Esophagus (tissue), 2 donors: Measurements from ENCODE around the gene LYL1. TPM values are rescaled to one million over a fixed set of nuclear protein-coding genes. Genes with fewer than 3 reads are reported as not detected.

ENCODE experiments used
- H3K27ac ChIP-seq, 2 donors: one replicate each; pipeline ENCODE4 v1.5.1; 2013; ENCODE audit warnings: low read depth in 2 of 2, mild to moderate bottlenecking in 2 of 2, inconsistent platforms in 1 of 2, low read length in 1 of 2, moderate library complexity in 1 of 2
- H3K27me3 ChIP-seq, 2 donors: one replicate each; pipeline ENCODE4 v1.6.1; 2013; ENCODE audit warnings: low read length in 2 of 2, control low read depth in 1 of 2, mild to moderate bottlenecking in 1 of 2; ENCODE audit not compliant: insufficient read depth in 2 of 2, control insufficient read depth in 1 of 2
- H3K36me3 ChIP-seq, 2 donors: one replicate each; pipeline ENCODE4 v1.6.1; 2013; ENCODE audit warnings: low read length in 1 of 2; ENCODE audit not compliant: control insufficient read depth in 2 of 2, insufficient read depth in 2 of 2
- H3K4me1 ChIP-seq, 2 donors: one replicate each; pipeline ENCODE4 v1.6.1; 2013; ENCODE audit warnings: low read length in 1 of 2; ENCODE audit not compliant: control insufficient read depth in 2 of 2, insufficient read depth in 2 of 2
- H3K4me3 ChIP-seq, 2 donors: one replicate each; pipeline ENCODE4 v1.5.1; 2013; ENCODE audit warnings: low read length in 2 of 2, mild to moderate bottlenecking in 2 of 2, low read depth in 1 of 2, moderate library complexity in 1 of 2
- H3K9me3 ChIP-seq, 2 donors: one replicate each; pipeline ENCODE4 v1.6.1; 2013; ENCODE audit warnings: mild to moderate bottlenecking in 2 of 2, low read depth in 1 of 2, low read length in 1 of 2, moderate library complexity in 1 of 2; ENCODE audit not compliant: control insufficient read depth in 2 of 2, insufficient read depth in 1 of 2
- WGBS, 2 donors: extraction: QIAGEN DNeasy Blood & Tissue Kit; methylation state at CpG; one replicate each; pipeline ENCODE4 v1.1.7; 2013; 5-methylcytosine and 5-hydroxymethylcytosine counted together
- polyA plus RNA-seq, 2 donors: library from polyadenylated mRNA; stranded (reverse); fragments of 200-250 nt; gene quantifications; one replicate each; pipeline ENCODE4 v1.2.3, GENCODE V29; 2013
- donor health status: healthy with polysubstance abuse.
- donor health status: Bipolar disorder and iron deficiency.

LYL1 gene
- polyA plus RNA-seq, 2 donors: 1.5 to 1.9 TPM

DNA sequence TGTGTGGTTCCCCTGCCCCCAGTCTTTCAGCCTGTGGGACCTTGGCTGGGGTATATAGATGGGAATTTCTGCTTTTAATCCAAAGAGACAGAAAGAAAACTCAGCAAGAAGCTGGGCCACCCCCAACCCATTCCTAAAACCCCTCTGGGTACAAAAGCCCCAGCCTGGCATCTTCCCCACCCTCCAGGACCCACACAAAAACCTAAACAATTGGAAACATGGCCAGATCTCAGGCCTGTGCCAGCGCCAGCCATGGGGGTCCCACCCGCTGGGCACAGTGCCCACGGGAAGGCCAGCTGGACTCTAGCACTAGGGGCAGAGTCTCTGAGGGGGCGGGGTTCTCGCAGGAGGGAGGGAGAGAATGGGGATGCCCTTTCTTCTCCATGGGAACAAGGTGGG lies 8.6 kb downstream of the LYL1 start:
- H3K27ac ChIP-seq: peak overlapping the region in 1 of 2 donors; percentile 28
- no peak overlapping the region for H3K4me3 ChIP-seq
- H3K36me3 ChIP-seq: peaks cover 0 to 14% of the 10 kb centered on the region in 2 donors
- no peaks in the 10 kb centered on the region for H3K27me3 ChIP-seq
- H3K4me1 ChIP-seq: peaks cover 0 to 5% of the 10 kb centered on the region in 2 donors
- no peaks in the 10 kb centered on the region for H3K9me3 ChIP-seq
- 42 to 49% methylated on average over 5 of the region's 5 CpGs for WGBS, 2 donors

DNA sequence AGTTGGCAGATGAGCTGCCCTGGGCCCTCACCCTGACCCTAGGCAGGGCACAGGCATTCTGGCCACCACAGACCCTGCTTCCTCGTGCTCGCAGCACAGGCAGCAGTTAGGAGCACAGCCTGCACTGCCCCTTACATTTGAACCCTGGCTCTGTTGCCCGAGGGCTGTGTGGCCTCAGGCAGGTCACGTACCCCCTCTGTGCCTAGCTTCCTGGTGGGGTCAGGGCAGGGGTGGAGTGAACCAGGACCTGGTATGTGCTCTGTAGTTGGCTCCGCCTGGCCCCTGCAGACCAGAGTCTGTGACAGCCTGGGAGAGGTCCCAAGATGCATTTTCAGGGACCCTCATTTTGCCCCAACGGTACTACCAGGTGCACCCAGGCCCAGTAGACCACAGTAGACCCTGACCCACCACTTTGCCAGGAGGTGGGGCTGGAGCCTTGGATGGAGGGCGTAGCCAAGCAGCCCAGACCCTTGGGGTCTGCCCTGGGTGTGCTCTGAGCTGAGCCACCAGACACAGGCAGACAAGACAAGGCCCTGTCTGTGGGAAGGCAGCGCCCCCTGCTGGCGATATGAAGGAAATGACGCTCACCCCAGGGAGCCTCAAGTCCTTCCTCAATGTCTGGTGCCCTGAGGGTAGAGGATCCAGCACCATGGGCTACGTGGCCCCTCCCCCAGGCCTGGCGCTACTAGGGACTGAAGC lies 9.1 kb downstream of the LYL1 start:
- Histone ChIP-seq H3K36me3 (peaks cover 0 to 14% of the 10 kb centered on the region in 2 donors), H3K27ac (peak overlapping the region; percentile 48 to 50), H3K4me1 (no peaks in the 10 kb centered on the region), H3K4me3 (no peak overlapping the region), H3K9me3 (no peaks in the 10 kb centered on the region), H3K27me3 (no peaks in the 10 kb centered on the region)
- 39 to 44% methylated on average over 12 of the region's 12 CpGs for WGBS, 2 donors

DNA sequence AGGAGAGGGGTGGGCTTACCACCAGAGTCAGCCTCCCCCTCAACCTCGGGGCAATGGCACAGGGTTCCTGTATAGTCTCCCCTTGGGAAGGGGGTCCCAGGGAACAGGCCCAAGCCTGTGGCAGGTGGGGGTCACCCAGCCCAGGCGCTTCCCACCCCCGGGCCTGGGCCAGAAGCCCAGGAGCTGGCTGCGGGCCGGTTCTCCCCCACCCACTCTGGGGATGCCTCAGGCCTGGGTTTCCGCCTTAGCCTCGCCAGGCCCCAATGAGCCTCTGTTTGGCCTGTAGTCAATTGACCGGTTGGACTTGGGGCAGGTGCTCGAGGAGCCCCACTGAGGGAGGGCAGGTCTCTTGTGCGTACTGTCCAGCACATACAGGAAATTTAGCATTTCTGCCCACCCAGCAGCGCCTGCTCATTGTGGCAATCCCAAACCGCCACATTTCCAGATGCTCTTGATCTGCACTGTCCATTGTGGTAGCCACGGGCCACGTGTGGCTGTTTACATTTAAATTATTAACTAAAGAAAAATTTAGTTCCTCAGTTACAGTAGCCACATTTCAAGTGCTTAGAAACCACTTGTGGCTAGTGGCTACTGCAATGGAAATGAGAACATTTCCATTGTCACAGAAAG lies 9.9 kb downstream of the LYL1 start:
- 50 to 58% methylated on average over 13 to 14 of the region's 14 CpGs for WGBS, 2 donors
- no peaks in the 10 kb centered on the region for H3K9me3 ChIP-seq
- H3K4me3 ChIP-seq: no peak overlapping the region
- H3K27ac ChIP-seq: peak overlapping the region in 1 of 2 donors; percentile 48
- no peaks in the 10 kb centered on the region for H3K4me1 ChIP-seq
- H3K27me3 ChIP-seq: no peaks in the 10 kb centered on the region
- H3K36me3 ChIP-seq: peaks cover 0 to 18% of the 10 kb centered on the region in 2 donors

DNA sequence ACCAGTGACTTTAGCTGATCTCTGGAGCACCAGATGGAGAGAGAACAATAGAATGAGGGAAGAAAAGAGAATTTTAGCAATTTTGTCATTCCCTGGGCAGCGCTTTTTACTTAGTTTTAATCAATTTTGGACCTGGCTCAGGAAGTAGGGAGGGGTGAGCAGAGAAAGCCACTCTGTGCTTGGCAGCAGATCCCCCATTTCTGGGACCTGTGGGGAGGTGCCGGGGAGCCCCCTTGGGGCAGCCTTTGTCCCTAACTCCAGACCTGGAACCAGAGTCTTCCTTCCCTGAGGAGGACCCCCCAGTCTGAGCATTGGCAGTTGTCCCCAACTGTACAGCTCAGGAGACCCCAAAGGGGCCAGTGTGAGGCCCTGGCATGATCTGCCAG lies 10.5 kb downstream of the LYL1 start:
- H3K9me3 ChIP-seq: no peaks in the 10 kb centered on the region
- peaks cover 0 to 21% of the 10 kb centered on the region in 2 donors for H3K36me3 ChIP-seq
- WGBS, 2 donors: 74 to 76% methylated on average over 2 of the region's 2 CpGs
- no peaks in the 10 kb centered on the region for H3K27me3 ChIP-seq
- H3K4me3 ChIP-seq: no peak overlapping the region
- peak overlapping the region; percentile 30 to 58 for H3K27ac ChIP-seq
- H3K4me1 ChIP-seq: no peaks in the 10 kb centered on the region

DNA sequence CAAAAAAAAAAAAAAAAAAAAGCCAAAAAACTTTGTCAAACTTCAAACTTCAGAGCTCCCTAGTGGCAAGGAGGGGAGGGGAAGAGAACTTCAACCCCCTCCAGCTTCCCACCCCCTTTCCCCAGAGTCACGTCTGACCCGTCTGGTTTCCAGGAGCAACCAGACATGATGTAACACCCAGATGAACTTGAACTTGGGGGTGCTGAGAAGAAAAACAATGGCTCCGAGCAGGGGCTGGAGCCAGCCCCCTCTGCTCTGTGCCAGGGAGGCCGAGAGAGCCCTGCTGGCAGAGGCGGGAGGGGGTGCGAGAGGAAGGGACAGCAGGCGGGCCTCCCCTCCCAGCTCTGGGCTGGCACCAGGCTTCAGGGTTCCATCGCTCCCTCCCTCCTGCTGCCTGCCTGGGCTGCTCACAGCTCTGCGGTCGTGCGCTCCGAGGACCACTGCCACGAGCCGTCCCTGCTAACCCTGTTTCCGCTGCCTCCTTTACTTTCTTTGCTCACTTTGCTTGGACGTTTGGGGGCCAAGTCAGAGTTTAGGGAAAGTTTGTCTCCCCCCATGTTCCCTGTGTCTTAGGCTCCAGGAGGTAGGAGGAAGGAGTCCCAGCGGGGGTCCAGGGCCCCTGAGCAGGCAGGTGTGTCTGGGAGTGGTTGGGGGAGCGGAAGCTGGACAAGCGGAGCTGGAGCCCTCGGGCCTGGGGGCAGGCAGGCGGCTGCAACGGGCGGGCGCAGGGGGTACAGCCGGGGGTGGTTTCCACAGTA lies 11.1 kb downstream of the LYL1 start:
- Histone ChIP-seq H3K9me3 (no peaks in the 10 kb centered on the region), H3K27ac (peak overlapping the region; percentile 30 to 58), H3K4me1 (no peaks in the 10 kb centered on the region), H3K4me3 (no peak overlapping the region), H3K36me3 (peaks cover 0 to 26% of the 10 kb centered on the region in 2 donors), H3K27me3 (no peaks in the 10 kb centered on the region)
- 55 to 64% methylated on average over 25 of the region's 25 CpGs for WGBS, 2 donors

DNA sequence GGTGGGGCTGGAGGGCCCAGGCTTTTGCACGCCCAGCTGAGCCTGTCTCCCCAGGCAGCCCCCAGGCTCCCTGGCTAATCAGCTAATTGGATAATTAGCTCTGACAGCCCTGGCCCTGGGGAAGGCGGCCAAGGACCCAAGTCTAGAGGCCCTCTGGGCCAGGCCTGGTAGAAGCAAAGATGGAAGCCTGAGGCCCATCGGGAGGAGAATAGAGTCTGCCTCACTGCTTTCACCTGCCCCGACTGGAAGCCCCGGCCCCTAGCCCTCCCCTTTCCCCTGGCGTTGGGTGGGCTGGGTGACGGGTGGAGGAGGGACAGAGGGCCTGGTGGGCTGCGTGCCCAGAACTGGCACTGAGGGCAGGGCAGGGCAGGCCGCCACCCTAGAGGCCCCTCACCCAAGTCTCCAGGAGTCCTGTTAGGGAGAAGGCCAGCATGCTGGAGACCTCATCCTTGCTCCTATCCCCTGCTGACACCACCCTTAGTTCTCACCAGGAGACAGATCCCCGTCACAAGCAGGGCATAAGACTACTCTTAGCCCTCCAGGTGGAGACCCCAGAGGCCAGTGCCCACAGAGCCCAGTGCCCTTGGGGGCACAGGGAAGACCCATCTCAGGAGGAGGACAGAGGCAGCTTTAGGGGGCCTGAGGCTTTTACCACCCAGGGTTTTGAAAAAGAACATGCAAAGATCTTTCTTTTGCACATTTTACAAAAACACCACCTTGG lies 12.0 kb downstream of the LYL1 start:
- Histone ChIP-seq H3K4me3 (no peak overlapping the region), H3K27ac (peak overlapping the region; percentile 24 to 26), H3K4me1 (no peaks in the 10 kb centered on the region), H3K36me3 (peaks cover 0 to 29% of the 10 kb centered on the region in 2 donors), H3K9me3 (no peaks in the 10 kb centered on the region), H3K27me3 (no peaks in the 10 kb centered on the region)
- 67 to 75% methylated on average over 8 to 10 of the region's 10 CpGs for WGBS, 2 donors

DNA sequence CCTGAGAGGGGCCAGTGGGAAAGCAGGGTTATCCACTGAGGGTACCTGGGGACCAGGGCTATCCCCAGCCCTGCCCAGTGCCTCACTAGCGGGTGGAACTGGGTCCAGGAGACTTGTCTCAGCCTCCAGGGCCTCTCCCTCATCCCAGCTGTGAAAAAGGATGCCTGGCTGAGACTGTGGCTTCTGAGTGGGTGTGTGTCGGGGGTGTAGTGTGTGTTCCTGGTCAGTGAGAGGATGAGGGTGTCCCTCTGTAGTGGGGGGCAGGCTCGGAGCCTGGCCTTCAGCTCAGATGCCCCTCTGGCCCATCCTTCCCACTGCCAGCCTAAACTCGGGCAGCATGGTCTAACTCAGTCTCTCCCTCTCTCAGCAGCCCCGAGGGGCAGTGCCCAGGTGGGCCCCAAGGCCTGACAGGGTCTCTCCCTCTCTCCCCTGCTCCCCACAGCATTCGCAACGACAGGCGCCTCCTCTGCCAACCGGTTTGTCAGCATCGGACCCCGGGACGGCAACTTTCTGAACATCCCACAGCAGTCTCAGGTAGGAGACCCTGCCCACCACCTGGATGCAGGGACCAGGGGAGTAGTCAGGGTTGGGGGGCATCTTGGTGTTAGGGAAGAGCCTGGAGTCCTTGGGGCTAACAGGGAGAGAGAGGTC lies 12.7 kb downstream of the LYL1 start:
- Histone ChIP-seq H3K27ac (peak overlapping the region in 1 of 2 donors; percentile 20), H3K4me1 (no peaks in the 10 kb centered on the region), H3K36me3 (peaks cover 0 to 33% of the 10 kb centered on the region in 2 donors), H3K9me3 (no peaks in the 10 kb centered on the region), H3K27me3 (no peaks in the 10 kb centered on the region), H3K4me3 (no peak overlapping the region)
- WGBS, 2 donors: 68 to 81% methylated on average over 12 of the region's 12 CpGs

DNA sequence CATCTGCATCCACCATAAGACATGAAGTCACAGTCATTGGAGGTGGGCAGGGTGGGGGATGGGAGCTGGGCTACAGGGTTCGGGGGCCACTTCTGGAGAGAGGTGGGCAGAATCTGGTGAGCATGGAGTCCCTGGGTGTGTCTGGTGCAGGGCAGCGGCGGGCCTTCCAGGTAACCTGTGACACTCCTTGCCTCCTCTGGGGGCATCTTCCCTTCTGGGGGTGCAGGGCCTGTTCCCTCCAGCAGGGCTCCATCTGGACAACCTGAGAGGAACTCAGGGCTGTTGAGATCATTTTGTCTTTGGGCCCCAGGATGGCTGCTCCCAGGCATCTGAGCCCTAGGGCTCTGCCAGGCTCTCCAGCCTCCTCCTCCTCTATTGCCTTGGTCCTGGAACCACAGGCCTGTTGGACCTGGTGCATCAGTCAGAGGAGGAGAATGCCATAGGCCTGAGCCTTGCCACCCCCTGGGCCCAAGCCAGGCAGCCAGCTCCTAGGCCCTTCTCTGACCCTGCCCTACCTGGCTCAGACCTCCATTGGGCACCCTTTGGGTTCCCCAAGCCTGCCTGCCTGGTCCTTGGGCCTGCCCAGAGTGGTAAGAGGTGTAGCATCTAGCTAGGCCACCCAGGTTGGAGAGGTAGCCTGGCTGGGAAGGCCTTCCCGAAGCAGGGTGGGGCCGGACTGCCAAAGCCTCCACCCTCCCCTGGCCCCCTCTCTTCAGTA lies 13.4 kb downstream of the LYL1 start:
- no peaks in the 10 kb centered on the region for H3K4me1 ChIP-seq
- no peaks in the 10 kb centered on the region for H3K9me3 ChIP-seq
- peak overlapping the region in 1 of 2 donors; percentile 20 for H3K27ac ChIP-seq
- H3K36me3 ChIP-seq: peaks cover 0 to 33% of the 10 kb centered on the region in 2 donors
- no peak overlapping the region for H3K4me3 ChIP-seq
- WGBS, 2 donors: 75 to 81% methylated on average over 5 of the region's 5 CpGs
- no peaks in the 10 kb centered on the region for H3K27me3 ChIP-seq
